Activated CD4-positive, alpha-beta T cell treated with anti-CD3 and anti-CD28 coated beads for 36 hours (primary cell): ENCODE data around the gene CLCNKB. TPM values are rescaled to one million over a fixed set of nuclear protein-coding genes. Genes with fewer than 3 reads are reported as not detected.

Experiments
- ATAC-seq: fragments of 200-7000 bp; cut with Tn5 transposase; one replicate; pipeline ENCODE4 v1.10.0; 2021; ENCODE audit warnings: mild to moderate bottlenecking, moderate library complexity
- CTCF ChIA-PET: fragments of 350-600 bp; sonication (Branson Sonifier 250); formaldehyde crosslinking; loops from one replicate; lab custom pipeline; 2021; ENCODE audit warnings: antibody characterized with exemption; lab: Charles Lee
- POLR2A ChIA-PET: fragments of 350-600 bp; sonication (Branson Sonifier 250); formaldehyde crosslinking; loops from one replicate; lab custom pipeline; 2021; ENCODE audit warnings: antibody characterized with exemption, inconsistent platforms; lab: Charles Lee
- DNase-seq: peaks from one replicate; pipeline ENCODE4 v3.0.0-alpha.2; 2020
- H3K27ac Mint-ChIP-seq: one replicate; pipeline ENCODE4 v1.8.0; 2021; ENCODE audit warnings: mixed read lengths
- H3K27me3 Mint-ChIP-seq: one replicate; pipeline ENCODE4 v1.8.0; 2021; ENCODE audit warnings: mixed read lengths
- H3K36me3 Mint-ChIP-seq: one replicate; pipeline ENCODE4 v1.8.0; 2021; ENCODE audit warnings: low read depth, mixed read lengths
- H3K4me1 Mint-ChIP-seq: one replicate; pipeline ENCODE4 v1.8.0; 2021; ENCODE audit warnings: mixed read lengths
- H3K4me3 Mint-ChIP-seq: one replicate; pipeline ENCODE4 v1.8.0; 2021; ENCODE audit warnings: mild to moderate bottlenecking, moderate library complexity, mixed read lengths
- H3K9me3 Mint-ChIP-seq: one replicate; pipeline ENCODE4 v1.8.0; 2021; ENCODE audit warnings: low read depth, mixed read lengths
- intact Hi-C, 2 experiments: fragments of 100-400 bp; cut with DNase I in 1 of 2; cut with micrococcal nuclease in 1 of 2; formaldehyde crosslinking; loops; one replicate each; pipeline versions ENCODE4 v1.14.2 to v1.15.1; 2022 to 2024; cut with DNase I, micrococcal nuclease
- total RNA-seq, 2 experiments: library from RNA; stranded (reverse); gene quantifications; one replicate each; pipeline ENCODE4 v1.2.3, GENCODE V29; 2021

Gene CLCNKB
- total RNA-seq, 2 experiments from 2014 or later: not detected

- no peak for ATAC-seq
- ChIA-PET POLR2A (no interaction called here), CTCF (no interaction called here)
- DNase-seq: no peak
- Mint-ChIP-seq H3K4me1 (no peaks in the 10 kb centered on the region), H3K9me3 (no peaks in the 10 kb centered on the region), H3K36me3 (no peaks in the 10 kb centered on the region), H3K27ac (no peak overlapping the region), H3K4me3 (no peak overlapping the region), H3K27me3 (peaks cover 3% of the 10 kb centered on the region)
- intact Hi-C loops: no loop called here
Measured at GRCh38 chr1:16063226-16063829, 19.7 kb downstream of the CLCNKB start.

GRCh38 chr1:16063921-16064320 is 20.3 kb downstream of the CLCNKB start:
- POLR2A ChIA-PET: no interaction called here
- no peak overlapping the region for H3K4me3 Mint-ChIP-seq
- no peak overlapping the region for H3K27ac Mint-ChIP-seq
- H3K27me3 Mint-ChIP-seq: peaks cover 6% of the 10 kb centered on the region
- intact Hi-C loops: no loop called here
- DNase-seq (no peak), ATAC-seq (no peak)
- no peaks in the 10 kb centered on the region for H3K4me1 Mint-ChIP-seq
- H3K36me3 Mint-ChIP-seq: no peaks in the 10 kb centered on the region
- CTCF ChIA-PET: interaction anchor here (1.6 kb wide), 1 partner anchor 16 kb away, joined by 10 read pairs; no protein-coding TSS in a partner anchor
- no peaks in the 10 kb centered on the region for H3K9me3 Mint-ChIP-seq

- ChIA-PET CTCF (interaction anchor here (1.0 to 1.6 kb wide), 2 partner anchors 16 to 126 kb away, joined by 5 to 10 read pairs; no protein-coding TSS in a partner anchor), POLR2A (no interaction called here)
- H3K4me1 Mint-ChIP-seq: no peaks in the 10 kb centered on the region
- no peak overlapping the region for H3K4me3 Mint-ChIP-seq
- DNase-seq (no peak), ATAC-seq (no peak)
- no peak overlapping the region for H3K27ac Mint-ChIP-seq
- H3K9me3 Mint-ChIP-seq: no peaks in the 10 kb centered on the region
- H3K27me3 Mint-ChIP-seq: peaks cover 6% of the 10 kb centered on the region
- intact Hi-C loops: no loop called here
- H3K36me3 Mint-ChIP-seq: no peaks in the 10 kb centered on the region
Measured at GRCh38 chr1:16064536-16065268, 21.1 kb downstream of the CLCNKB start.

DNA sequence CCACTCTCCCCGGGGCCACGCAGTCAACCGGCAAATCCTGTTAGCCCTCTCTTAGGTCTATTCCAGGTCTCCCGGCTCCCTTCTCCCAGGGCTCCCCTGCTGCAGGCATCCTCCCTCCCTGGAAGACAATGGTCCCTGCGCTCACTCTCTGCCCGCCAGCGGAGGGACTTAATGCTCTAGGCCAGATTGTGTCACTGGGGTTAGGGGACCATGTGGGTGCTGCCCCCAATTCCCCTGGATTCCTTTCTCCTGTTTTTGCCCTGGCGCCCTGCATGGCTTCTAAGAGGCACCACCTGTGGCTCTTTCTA is 21.6 kb downstream of the CLCNKB start:
- ATAC-seq: no peak
- H3K4me1 Mint-ChIP-seq: peaks cover 3% of the 10 kb centered on the region
- no peak for DNase-seq
- H3K27me3 Mint-ChIP-seq: peaks cover 6% of the 10 kb centered on the region
- ChIA-PET CTCF (interaction anchor here (0.7 to 1.6 kb wide), 3 partner anchors 15 to 126 kb away, joined by 3 to 10 read pairs (median 5); no protein-coding TSS in a partner anchor), POLR2A (no interaction called here)
- H3K36me3 Mint-ChIP-seq: no peaks in the 10 kb centered on the region
- no peaks in the 10 kb centered on the region for H3K9me3 Mint-ChIP-seq
- intact Hi-C loops: no loop called here
- no peak overlapping the region for H3K4me3 Mint-ChIP-seq
- H3K27ac Mint-ChIP-seq: no peak overlapping the region

DNA sequence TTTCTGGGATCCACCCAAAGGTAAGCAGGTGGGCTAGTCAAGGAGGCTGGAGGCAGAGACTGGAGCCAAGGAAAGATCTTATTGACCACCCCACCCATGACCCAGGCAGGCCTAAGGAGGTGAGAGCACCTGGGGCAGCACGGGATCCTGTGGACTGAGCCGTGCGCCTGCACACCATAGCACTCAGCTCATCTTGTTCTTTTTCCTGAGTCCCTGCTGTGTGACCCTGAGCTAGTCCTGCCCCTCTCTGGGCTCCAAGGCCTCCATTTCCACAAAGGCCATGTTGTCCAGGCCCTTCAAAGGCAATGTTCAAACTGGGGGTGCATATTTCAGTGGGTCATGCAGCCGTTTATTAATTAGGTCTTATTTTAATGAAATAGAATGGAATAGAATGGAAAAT is 22.7 kb downstream of the CLCNKB start:
- intact Hi-C loops: no loop called here
- Mint-ChIP-seq H3K27me3 (peaks cover 6% of the 10 kb centered on the region), H3K36me3 (no peaks in the 10 kb centered on the region), H3K9me3 (no peaks in the 10 kb centered on the region), H3K4me3 (no peak overlapping the region), H3K4me1 (peaks cover 4% of the 10 kb centered on the region), H3K27ac (no peak overlapping the region)
- ATAC-seq (no peak), DNase-seq (no peak)
- POLR2A ChIA-PET: interaction anchor here (0.5 kb wide), 1 partner anchor 19 kb away, joined by 3 read pairs; no protein-coding TSS in a partner anchor
- CTCF ChIA-PET: interaction anchor here (7.8 kb wide), 1 partner anchor 15 kb away, joined by 67 read pairs; no protein-coding TSS in a partner anchor

- peaks cover 4% of the 10 kb centered on the region for H3K4me1 Mint-ChIP-seq
- ChIA-PET POLR2A (no interaction called here), CTCF (interaction anchor here (1.3 to 7.8 kb wide), 2 partner anchors 14 to 120 kb away, joined by 3 to 67 read pairs; no protein-coding TSS in a partner anchor)
- no peak overlapping the region for H3K27ac Mint-ChIP-seq
- H3K9me3 Mint-ChIP-seq: no peaks in the 10 kb centered on the region
- no peaks in the 10 kb centered on the region for H3K36me3 Mint-ChIP-seq
- intact Hi-C loops: no loop called here
- peaks cover 8% of the 10 kb centered on the region for H3K27me3 Mint-ChIP-seq
- no peak overlapping the region for H3K4me3 Mint-ChIP-seq
- DNase-seq (peak; percentile 27), ATAC-seq (no peak)
Measured at GRCh38 chr1:16067127-16067768, 23.7 kb downstream of the CLCNKB start.

- H3K36me3 Mint-ChIP-seq: no peaks in the 10 kb centered on the region
Measured at GRCh38 chr1:16067933-16068332, 24.4 kb downstream of the CLCNKB start.

DNA sequence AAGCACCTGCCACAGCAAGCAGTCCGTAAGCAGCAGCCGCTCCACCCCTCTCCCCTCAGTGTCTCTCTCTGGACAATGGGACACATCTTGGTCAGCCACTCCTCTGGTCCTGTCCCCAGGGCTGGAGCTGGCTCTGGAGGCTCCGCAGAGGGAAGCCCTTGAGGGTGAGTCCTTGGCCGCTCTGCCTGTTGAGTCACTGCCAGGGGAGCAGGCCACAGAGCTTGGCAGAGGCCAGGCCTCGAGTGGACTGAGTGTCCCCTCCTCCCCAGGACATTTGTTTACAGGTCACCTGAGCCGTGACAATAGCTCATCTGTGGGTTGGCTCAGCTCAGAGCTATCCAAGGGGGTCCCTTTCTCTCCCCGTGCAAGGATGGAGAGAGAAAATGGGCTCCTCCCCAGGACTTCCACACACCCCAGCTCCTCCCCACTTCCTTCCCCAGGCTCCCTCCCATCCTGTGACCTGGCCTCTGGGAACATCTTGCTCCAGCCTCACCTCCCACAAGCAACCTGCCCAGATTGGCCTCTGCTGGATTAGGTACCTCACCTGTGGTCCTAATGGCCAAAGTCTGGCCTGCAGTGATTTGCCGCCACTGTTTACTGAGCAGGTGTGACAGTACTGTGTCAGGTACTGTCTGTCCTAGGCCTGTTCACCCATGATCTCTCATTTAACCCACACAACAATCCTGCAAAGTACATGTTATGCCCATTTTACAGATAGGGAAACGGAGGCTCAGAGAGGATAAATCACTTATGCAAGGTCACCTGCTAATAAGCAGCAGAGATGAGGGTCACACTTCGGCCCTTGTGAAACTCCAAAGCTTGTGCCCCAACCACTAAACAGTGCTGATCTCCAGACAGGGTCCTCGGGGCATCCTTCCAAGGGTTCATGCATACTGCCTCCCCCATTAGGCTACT is 25.0 kb downstream of the CLCNKB start:
- Mint-ChIP-seq H3K4me3 (no peak overlapping the region), H3K27ac (no peak overlapping the region), H3K27me3 (peaks cover 8% of the 10 kb centered on the region), H3K36me3 (no peaks in the 10 kb centered on the region), H3K9me3 (no peaks in the 10 kb centered on the region), H3K4me1 (peaks cover 4% of the 10 kb centered on the region)
- ATAC-seq (no peak), DNase-seq (no peak)
- CTCF ChIA-PET: interaction anchor here (7.8 kb wide), 1 partner anchor 12 kb away, joined by 67 read pairs; no protein-coding TSS in a partner anchor
- intact Hi-C loops: no loop called here
- POLR2A ChIA-PET: no interaction called here

More at GRCh38 chr1:16067933-16068332, 24.4 kb downstream of the CLCNKB start:
- ATAC-seq (no peak), DNase-seq (no peak)
- intact Hi-C loops: no loop called here
- H3K9me3 Mint-ChIP-seq: no peaks in the 10 kb centered on the region
- no peak overlapping the region for H3K4me3 Mint-ChIP-seq
- ChIA-PET CTCF (interaction anchor here (1.3 to 7.8 kb wide), 2 partner anchors 13 to 119 kb away, joined by 3 to 67 read pairs; no protein-coding TSS in a partner anchor), POLR2A (no interaction called here)
- peaks cover 4% of the 10 kb centered on the region for H3K4me1 Mint-ChIP-seq
- no peak overlapping the region for H3K27ac Mint-ChIP-seq
- peaks cover 8% of the 10 kb centered on the region for H3K27me3 Mint-ChIP-seq

GRCh38 chr1:16070640-16071355 is 27.2 kb downstream of the CLCNKB start:
- no peaks in the 10 kb centered on the region for H3K9me3 Mint-ChIP-seq
- no peaks in the 10 kb centered on the region for H3K36me3 Mint-ChIP-seq
- intact Hi-C loops: no loop called here
- POLR2A ChIA-PET: no interaction called here
- CTCF ChIA-PET: interaction anchor here (0.7 to 7.8 kb wide), 4 partner anchors 10 to 444 kb away, joined by 3 to 67 read pairs (median 3); no protein-coding TSS in a partner anchor
- peaks cover 11% of the 10 kb centered on the region for H3K4me1 Mint-ChIP-seq
- ATAC-seq (no peak), DNase-seq (no peak)
- H3K27me3 Mint-ChIP-seq: peaks cover 15% of the 10 kb centered on the region
- H3K27ac Mint-ChIP-seq: no peak overlapping the region
- no peak overlapping the region for H3K4me3 Mint-ChIP-seq

DNA sequence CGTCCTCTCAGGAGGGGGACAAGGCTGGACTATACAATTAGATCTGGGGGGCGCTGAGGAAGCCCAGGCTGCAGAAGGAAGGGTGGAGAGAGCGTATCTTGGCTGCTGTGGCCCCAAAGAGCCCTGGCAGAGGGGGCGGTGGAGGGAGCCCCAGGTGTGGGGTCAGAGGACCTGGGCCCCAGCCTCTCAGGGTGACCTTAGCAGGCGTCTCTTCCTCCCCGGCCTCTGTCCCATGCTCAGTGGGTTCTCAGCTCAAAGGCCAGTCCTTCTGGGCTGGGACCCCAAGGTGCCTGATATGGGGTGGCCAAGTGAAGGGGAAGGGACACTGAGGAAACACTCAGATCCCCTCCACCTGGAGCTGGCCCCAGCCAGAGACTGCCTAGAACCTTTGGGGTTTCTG is 28.0 kb downstream of the CLCNKB start:
- DNase-seq (no peak), ATAC-seq (no peak)
- no peaks in the 10 kb centered on the region for H3K9me3 Mint-ChIP-seq
- H3K4me3 Mint-ChIP-seq: no peak overlapping the region
- H3K27me3 Mint-ChIP-seq: peaks cover 15% of the 10 kb centered on the region
- H3K4me1 Mint-ChIP-seq: peaks cover 11% of the 10 kb centered on the region
- no peaks in the 10 kb centered on the region for H3K36me3 Mint-ChIP-seq
- intact Hi-C loops: no loop called here
- CTCF ChIA-PET: interaction anchor here (0.7 to 7.8 kb wide), 2 partner anchors 9 to 39 kb away, joined by 3 to 67 read pairs; no protein-coding TSS in a partner anchor
- no peak overlapping the region for H3K27ac Mint-ChIP-seq
- POLR2A ChIA-PET: interaction anchor here (0.5 kb wide), 1 partner anchor 96 kb away, joined by 3 read pairs; the partner anchor contains the start of gene ZBTB17
